Limb (tissue), 2 donors: ENCODE results near the gene CCNL1.

ENCODE experiments used
- DNase-seq, 2 donors: peaks; one replicate each; pipeline ENCODE4 v3.0.0-alpha.2; 2016; ENCODE audit errors: extremely low spot score in 2 of 2

The CCNL1 gene

DNA sequence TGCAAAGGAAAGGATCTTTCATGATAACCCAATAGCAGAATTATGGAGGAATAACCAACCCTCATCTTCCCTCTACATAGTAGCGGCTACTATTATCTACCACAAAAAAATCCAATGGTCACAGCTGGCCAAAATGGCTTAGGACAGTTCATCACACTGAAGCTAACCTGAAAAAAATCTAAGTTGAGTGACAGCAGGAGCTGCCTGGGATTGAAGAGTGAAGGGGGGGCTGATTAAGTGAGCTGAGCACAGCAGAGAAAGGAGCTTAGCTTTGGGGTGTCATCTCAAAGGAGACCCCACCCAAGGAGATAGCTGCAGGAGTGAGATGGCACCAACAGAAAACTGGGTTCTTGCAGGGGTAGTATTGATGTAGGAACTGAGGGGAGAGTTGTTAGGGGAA, 33.6 kb downstream of the CCNL1 start:
- DNase-seq, result no peak

DNA sequence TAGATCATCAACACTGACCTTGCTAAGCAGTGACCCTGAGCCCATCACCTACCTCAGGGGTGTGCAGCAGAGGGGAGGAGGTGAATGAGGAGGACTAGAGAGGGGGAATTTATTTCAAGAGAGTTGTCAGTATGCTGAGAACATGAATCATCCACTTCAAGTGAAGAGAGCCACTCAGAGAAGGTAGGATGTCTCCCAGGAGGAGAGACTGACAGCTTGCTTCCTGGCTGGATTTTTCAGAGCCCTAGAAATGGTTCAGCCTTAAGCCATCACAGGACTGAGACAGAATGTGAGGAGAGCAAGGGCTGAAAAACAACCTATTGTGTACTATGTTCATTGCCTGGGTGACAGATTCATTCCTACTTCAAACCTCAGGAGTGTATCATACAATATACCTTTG, 34.8 kb downstream of the CCNL1 start:
- no peak for DNase-seq

DNA sequence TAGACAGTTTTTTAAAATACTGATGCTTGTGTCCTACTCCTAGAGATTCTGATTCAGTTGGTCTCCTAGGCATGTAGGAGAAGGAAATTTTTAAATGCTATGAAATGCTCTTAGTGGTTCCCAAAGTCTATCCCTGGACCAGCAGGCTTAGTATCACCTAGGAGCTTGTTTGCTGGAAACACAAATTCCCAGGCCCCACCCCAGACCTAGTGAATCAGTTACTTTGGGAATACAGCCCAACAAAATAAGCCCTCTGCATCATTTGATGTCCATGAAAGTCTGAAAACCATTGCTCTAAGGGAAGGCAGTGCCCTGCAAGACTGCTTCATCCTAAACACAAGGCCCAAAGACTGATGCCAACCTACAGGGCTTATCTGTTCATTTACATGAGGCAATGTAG, 36.3 kb downstream of the CCNL1 start:
- no peak for DNase-seq

DNA sequence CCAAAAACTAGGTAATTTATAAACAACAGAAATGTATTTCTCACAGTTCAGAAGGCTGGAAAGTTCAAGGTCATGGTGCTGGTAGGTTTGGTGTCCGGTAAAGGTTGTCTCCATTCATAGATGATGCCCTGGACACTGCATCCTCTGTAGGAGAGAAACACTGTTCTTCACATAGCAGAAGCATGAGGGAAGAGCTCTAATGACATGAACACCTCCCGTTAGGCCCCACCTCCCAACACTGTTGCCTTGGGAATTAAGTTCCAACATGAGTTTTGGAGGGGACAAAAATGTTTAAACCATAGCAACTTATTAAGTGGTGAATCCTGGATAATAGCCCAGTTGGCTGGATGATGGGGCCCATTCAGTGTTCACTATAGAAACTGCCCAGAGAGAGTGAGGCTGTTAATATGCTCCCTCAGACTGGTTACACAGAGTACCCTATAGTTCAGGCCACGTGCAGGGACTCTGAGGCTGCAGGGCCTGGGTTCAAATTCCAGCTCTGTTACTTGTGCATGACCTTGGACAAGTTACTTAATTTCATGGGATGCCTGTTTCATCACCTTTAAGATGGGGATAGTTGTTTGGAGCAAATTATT, 37.0 kb downstream of the CCNL1 start:
- DNase-seq, result no peak

DNA sequence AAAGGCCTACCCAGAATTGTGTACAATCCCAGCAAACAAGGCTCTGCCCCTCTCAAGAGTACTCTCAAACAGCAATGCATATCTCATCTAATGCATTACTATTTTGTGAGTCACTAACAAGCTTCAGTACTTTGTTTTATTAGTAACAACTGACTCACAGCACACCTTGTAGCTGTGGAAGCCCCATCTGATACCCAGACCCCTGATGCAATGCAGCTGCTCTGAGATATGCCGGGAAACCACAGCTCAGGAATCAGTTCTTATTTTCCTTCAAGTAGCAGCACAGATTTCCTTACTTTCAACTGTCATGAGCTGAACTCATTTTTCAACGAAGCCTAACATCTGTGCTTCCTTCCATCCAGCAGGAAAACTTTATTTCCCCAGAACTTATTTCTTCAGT, 37.8 kb downstream of the CCNL1 start:
- no peak for DNase-seq

DNA sequence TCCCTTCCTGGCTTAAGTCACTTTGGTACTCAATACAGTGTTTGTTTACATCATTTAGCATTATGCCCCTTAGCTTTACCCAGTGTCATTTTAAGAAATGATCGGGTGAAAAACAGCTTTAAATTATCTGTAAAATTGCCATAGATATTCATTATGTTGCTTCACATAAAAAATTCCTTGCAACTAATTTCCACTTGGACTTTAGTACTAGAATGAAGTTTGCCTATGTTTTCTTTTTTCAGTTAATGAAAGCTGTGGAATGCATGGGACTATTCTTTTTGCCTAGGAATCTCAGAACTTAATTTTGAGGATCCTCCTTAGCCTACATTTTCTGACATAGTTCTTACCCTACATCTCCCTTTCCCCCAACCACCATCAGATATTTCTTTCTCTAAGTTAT, 38.4 kb downstream of the CCNL1 start:
- no peak for DNase-seq

DNA sequence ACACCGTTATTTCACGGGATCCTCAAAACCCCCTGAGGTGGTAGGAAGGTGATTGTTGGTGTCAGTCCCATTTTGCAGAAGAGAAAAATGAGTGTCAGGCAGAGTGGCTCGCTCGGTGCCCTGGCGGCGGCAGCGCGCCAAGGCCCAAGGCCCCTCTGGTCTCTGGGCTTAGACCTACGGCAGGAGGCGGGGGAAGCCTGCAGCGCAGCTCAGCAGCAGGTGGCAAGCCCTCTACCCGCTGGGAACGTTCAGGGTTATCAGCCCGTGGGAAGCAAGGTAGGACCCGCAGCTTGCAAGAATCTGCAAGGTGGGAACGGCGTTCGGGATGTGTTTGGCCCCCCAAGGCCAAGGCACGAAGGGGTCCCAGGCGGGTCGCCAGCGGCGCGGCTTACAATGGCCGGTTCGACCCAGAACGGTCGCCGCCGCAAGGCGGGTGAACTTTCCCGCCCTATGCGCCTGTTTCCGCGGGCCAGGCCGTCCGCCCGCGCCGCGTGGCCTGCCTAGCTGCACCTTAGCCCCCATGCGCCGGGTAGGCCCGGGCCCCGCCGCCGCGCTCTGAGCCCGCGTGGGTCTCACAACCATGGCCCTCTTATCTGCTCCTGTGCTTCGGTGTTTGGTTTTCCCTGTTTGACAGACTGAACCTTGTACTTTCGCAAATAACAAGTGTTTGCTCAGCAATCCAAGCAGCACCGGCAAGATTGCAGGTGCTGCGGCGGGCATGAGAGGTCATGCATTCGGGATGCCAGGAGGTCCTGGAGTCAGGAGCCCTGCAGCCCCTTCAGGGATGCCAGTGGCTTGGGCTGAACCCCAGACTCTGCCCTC, 39.7 kb downstream of the CCNL1 start:
- peak in 1 of 2 donors; percentile 19 for DNase-seq

DNA sequence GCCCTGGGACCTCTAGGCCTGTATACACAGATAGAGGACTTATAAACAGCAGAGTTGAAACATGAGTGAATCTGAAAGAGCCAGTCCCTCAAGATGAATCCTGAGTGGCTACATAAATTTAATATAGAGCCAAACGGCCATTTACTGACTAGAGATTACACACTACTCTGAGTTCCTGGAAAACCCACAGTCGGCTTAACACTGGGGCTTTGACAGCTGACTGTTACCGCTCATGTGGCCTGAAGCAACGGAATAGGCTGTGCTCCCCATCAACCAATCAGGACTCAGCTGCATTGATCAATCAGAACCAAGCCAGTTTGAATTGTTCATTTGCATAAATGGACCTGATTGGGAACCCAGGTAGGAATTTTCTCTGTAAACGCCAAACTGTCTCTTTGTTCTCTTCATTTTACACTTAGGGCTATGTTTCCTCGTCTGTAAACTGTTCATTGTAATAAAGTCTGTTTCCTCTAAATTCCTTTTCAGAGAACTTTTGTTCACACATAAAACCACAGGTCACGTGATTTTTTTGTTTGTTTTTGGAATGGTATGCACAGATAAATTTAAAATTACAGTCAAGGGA, 40.5 kb downstream of the CCNL1 start:
- no peak for DNase-seq

DNA sequence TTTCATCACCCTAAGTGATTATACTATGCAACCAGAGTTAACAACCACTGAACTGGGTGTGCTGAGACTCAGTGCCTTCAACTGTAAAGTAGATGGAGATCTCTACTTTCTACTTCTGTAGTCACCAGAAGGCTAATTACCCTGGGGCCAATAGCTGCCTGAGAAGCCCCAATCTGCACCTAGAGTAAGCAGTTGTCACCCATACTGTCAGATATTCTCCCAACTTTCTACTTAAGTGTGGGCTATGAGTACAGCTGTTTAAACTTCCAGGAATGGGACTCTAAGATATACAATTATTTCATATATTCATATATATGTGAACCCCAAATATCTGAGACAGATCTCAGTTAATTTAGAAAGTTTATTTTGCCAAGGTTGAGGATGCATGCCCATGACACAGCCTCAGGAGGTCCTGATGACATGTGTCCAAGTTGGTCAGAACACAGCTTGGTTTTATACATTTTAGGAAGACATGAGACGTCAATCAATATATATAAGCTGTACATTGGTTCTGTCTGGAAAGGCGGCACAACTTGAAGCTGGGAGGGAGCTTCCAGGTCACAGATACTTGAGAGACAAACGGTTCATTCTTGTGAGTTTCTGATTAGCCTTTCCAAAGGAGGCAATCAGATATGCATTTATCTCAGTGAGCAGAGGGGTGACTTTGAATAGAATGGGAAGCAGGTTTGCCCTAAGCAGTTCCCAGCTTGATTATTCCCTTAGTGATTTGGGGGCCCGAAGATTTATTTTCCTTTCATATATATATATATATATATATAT, 41.9 kb downstream of the CCNL1 start:
- DNase-seq, result no peak

DNA sequence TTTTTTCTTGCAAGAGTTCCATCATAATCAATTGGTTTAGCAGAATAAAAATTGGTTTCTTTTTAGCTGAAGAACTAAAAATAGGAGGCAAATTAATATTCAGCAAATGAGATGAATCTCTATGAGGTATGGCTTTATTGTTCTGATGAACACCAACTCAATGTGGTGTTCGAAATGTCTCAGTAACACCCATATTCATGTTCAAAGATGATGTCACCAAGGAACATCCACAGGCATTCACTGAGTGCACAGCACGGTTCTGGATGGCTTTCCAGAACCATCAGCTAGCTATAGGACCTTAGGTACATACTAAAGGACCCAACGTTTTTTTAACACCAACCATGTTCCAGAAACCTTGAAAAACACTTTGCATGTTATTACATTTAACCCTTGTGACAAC, 42.7 kb downstream of the CCNL1 start:
- no peak for DNase-seq

DNA sequence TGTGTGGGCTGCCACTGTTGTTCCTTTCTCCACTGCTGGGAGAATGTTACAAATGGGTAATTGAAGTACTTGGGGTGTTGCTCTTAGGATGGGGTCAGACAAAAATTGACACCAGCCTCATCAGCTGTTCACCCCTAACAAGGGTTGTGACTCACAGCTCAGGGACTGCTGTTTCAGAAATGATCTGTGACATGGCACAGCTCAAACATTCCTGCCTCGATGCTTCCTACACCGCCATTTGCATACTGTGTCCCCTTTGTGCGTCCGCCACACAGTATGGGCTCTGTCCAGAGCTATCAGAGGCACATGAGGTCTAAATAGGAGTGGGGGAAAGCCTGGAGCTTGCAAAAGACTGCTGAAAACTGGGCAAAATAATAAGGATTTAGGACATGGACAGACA, 43.9 kb downstream of the CCNL1 start:
- DNase-seq, result peak in 1 of 2 donors; percentile 16

DNA sequence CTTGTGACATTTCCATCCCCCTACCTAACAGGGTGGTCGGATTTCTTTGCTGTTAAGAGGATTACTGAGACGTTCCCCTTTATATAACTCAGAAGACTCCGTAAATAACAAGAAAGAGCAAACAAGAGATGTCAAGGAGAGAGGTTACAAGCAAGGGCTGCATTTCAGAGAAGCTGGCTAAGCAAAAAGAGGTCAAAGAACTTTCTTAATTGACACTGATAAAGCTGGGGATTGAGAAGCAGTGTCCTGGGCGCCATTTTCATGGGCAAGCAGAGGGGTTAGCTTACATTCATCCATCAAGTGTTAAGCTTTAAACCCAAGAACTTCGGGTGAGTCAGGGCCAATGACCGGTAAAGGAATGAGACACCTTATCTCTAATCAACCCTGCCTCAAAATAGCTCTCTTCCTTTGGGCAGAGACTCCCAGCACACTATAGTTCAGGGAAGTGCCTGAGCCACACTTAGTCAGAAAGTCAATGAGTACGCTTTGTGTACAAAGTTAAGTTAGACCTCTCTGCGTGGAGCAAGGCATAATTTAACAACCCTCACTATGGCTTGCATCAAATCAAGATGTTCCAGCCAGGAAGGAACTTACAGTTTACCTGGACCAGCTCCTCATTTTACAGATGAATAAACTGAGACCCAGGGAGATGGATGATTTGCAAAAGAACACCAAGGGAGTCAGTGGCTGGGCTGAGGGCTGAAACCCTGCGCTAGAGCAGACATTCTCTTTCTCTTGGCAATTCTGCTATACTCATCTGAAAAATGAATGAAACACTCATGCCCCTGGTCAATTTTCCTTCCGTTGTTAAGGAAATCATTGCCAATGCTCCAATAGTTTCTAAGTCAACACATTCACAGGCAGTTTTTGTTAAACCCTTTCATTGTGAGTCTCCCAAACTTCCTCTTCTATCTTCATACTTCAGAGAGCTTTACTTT, 44.6 kb downstream of the CCNL1 start:
- no peak for DNase-seq

DNA sequence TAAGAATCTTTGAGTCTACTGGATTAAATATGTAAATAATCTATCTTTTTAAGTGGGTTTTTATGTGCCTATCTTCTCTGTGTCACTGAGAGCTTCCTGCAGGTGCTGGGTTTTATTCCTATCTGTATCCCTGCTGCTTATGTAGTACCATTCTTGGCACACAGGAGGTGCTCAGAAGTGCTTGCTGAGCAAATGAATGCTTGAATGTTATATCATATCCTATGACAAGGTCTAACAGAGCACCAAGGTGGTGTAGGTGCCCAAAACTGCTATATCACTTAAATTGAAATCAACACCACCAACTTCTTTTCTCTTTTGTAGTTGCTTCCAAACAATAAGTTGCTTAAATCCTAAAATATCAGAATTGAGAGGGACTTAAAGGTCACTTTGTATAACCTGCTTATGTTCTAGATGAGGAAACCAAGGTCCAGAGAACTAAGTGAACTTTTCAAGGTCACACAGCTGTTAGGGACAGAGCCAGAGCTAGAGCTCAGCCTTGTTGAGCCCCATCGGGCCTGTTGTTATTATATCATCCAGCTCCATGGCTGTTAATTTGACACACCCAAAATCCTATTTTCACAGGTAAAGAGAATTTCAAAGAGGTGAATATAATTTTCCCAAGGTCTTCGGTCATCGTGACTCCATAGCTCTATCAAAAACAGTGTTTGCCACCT, 46.0 kb downstream of the CCNL1 start:
- no peak for DNase-seq

DNA sequence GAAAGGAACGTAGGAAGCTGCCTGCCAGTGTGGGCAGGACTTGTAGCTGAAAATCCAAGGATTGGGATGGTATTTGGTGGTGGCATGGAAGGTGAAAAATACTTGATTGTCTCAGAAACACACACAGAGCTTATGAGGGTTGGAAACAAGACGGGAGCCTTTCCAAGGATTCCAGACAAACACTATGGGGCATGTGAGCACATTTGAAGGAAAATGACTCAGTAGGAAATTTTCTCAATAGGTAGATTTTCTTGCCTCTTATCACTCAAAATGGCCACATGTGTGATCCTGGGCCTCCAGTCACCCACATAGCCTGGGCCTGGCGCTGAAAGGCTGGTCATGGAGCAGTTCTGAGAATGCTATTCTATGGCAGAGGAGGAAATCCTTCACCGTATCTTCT, 47.4 kb downstream of the CCNL1 start:
- no peak for DNase-seq

DNA sequence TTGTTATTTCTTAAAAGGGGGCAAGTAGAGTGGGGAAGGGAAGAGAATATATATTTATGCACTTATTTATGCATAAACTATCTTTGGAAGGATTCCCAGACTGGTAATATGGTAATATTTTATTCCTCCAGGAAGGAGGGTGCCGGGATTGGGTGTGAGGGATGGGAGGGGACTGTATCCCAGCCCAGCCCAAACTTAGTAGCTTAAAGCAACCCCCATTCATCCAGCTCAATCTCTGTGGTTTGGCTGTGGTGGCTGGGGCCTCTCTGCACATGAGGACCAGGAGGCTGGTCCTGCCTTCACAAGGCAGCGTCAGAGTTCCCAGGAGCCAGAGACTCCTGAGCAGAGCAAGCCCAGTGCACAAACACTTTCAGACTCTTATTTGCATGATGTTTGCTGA, 48.4 kb downstream of the CCNL1 start:
- peak in 1 of 2 donors; percentile 17 for DNase-seq

DNA sequence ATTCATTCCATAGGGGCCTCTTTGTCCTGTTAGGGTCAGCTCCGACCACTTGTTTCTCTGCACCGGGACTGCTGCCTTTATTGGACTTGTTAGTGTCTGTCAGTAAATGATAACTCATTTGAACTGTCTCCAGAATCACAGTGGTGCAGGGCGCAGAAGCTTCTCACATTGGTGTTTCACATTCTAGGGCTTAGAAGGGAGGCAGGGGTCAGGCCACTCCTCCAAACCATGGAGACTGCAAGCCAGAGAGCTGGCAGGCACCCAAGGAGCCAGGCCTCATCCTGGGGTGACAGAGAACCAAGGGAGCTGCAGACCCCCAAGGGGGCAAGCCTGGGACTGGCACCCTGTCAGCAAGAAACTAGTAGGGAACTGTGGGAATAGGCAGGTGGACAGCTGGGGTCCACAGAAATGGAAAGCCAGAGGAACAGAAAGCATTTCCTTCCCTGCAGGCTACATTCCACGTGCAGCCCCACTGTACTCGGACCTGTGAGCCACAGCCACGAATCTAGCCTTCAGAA, 49.1 kb downstream of the CCNL1 start:
- peak in 1 of 2 donors; percentile 29 for DNase-seq

DNA sequence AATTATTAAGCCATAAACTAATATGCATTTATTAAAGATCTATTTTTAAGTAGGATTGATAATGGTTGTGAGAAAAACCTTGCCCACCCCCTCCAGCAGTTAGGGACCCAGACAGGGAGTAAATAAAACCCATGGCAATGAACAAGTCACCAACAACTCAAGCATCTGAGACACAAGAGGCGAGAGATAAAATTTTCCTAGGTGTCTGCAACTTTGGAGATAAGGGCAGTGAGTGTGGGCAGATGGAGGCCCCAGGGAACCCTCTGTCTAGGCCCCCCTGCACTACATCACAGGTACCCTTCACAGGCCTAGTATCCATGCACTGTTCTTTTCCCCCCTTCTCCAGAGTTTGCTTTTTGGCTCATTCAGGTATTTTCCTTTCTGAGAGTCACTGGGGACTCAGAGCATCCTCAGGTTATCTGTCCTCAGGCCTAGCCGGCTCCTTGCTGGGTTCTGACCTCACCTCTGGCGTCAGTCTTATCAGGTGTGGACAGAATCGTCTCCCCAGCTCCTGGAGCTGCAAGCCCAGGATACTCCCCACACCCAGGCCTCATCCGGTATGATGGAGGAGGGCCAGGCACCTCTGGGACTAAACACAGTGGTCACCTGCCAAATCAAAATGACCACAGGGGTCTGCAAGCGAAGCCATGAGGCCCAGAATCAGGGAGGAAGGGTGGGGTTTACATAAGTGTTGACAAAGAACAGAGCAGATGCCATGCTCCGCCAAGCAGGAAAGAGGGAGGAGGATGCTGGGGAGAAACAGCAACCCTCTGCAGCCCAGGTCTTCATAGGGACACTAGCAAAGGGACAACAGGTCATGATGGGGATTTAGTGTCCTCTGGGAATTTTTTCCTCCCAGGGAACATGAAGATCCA, 50.4 kb downstream of the CCNL1 start:
- no peak for DNase-seq

DNA sequence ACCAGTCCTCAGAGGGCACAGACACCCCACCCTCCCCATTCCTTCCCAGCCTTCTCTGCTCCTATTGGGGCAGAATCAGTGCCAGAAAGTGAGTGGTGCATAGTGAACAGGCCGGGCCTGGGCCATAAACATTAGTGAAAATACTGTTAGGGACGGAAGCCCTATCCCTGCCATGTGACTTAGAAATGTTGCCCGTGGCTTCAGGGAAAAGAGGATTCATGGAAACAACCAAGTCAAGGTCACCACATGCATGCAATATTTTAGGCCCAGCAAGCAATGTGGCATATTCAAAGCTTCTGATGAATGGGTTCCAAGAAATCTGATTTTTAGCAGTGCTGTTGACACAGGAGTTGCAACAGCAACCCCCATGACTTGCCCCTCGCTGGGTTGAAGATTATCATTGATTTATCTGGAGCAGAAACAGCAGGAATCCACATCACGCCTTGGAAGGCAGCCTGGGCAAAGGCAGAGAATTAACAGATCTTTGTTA, 52.3 kb downstream of the CCNL1 start:
- DNase-seq, result no peak

DNA sequence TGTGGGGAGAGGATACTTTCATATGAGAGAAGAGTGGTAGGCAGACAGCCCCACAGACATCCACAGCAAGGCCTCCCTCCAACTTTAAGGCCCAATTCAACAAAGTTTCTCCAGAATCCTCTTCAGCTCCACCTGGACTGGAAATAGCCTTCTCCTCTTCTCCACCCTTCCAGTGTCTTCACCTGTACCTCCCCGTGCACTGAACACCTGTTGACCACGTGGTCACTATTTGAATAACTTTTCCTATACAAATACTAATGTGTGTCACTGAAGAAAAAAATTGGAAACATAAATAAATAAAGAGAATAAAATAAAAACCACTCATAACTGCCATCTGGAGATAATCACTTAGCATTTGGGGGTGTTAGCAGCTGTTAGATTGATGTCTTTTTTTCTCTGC, 52.9 kb downstream of the CCNL1 start:
- DNase-seq, result no peak
